PC-9 (cell line): ENCODE results near the gene SRPX. TPM values are rescaled to one million over a fixed set of nuclear protein-coding genes. Genes with fewer than 3 reads are reported as not detected.

Source experiments
- BruUV-seq: library from RNA; stranded (reverse); fragments of 400-500 nt; replicated peaks from 2 replicates; lab custom pipeline; 2021; lab: Mats Ljungman, UMichigan
- CTCF ChIA-PET: fragments of 300-600 bp; sonication (Branson Sonifier 250); formaldehyde crosslinking; loops from one replicate; lab custom pipeline; 2022; ENCODE audit warnings: antibody characterized with exemption; lab: Charles Lee
- POLR2A ChIA-PET: fragments of 300-600 bp; sonication (Branson Sonifier 250); formaldehyde crosslinking; loops from one replicate; lab custom pipeline; 2022; ENCODE audit warnings: antibody characterized with exemption; ENCODE audit not compliant: unreplicated experiment; lab: Charles Lee
- DNase-seq, 2 experiments: peaks; one replicate each; pipeline versions ENCODE4 v3.0.0 to v3.0.0-alpha.2; 2015 to 2022; ENCODE audit warnings: mixed read lengths in 1 of 2
- H2AFZ ChIP-seq: fragments of 200-600 bp; sonication (generic); 2 replicates; pipeline ENCODE4 v1.8.1; 2017; ENCODE audit warnings: antibody characterized with exemption
- H3F3A ChIP-seq: fragments of 200-600 bp; sonication (generic); 2 replicates; pipeline ENCODE4 v1.8.1; 2017; ENCODE audit warnings: antibody characterized with exemption, mild to moderate bottlenecking, low read depth; ENCODE audit not compliant: insufficient read depth
- H3K27ac ChIP-seq: fragments of 200-600 bp; sonication (generic); 2 replicates; pipeline ENCODE4 v1.6.1; 2016; ENCODE audit warnings: mixed run types
- H3K27me3 ChIP-seq: fragments of 200-600 bp; sonication (generic); 2 replicates; pipeline ENCODE4 v1.6.1; 2016; ENCODE audit warnings: low read depth, mixed run types; ENCODE audit not compliant: insufficient read depth
- H3K36me3 ChIP-seq: fragments of 200-600 bp; sonication (generic); 2 replicates; pipeline ENCODE4 v1.6.1; 2016; ENCODE audit warnings: low read depth, mixed run types
- H3K4me1 ChIP-seq: fragments of 200-600 bp; sonication (generic); replicated peaks from 2 replicates; pipeline ENCODE4 v1.6.1; 2016; ENCODE audit warnings: mixed run types; ENCODE audit not compliant: insufficient read depth
- H3K4me2 ChIP-seq: fragments of 200-600 bp; sonication (generic); 2 replicates; pipeline ENCODE4 v1.6.1; 2017; ENCODE audit warnings: mixed run types
- H3K4me3 ChIP-seq: fragments of 200-600 bp; sonication (generic); 2 replicates; pipeline ENCODE4 v1.6.1; 2016; ENCODE audit warnings: mixed run types
- H3K79me2 ChIP-seq: fragments of 200-600 bp; sonication (generic); 2 replicates; pipeline ENCODE4 v1.6.1; 2017; ENCODE audit warnings: low read depth, mixed run types
- H3K9me2 ChIP-seq: fragments of 200-600 bp; sonication (generic); 2 replicates; pipeline ENCODE4 v1.8.1; 2017; ENCODE audit warnings: mild to moderate bottlenecking; ENCODE audit not compliant: insufficient read depth
- H3K9me3 ChIP-seq: fragments of 200-600 bp; sonication (generic); 2 replicates; pipeline ENCODE4 v1.8.1; 2016; ENCODE audit warnings: low read depth; ENCODE audit not compliant: insufficient read depth
- H4K20me1 ChIP-seq: fragments of 200-600 bp; sonication (generic); 2 replicates; pipeline ENCODE4 v1.8.1; 2017; ENCODE audit not compliant: insufficient read depth
- CTCF ChIP-seq: fragments of 200-600 bp; sonication (generic); conservative IDR thresholded peaks from 2 replicates; pipeline ENCODE4 v1.6.1; 2017; ENCODE audit warnings: mixed run types, antibody characterized with exemption, mild to moderate bottlenecking, moderate library complexity
- EZH2 ChIP-seq: fragments of 200-600 bp; sonication (generic); IDR thresholded peaks from 2 replicates; pipeline ENCODE4 v1.8.0; 2017; ENCODE audit warnings: antibody characterized with exemption, low read depth
- intact Hi-C: fragments of 100-400 bp; cut with micrococcal nuclease; formaldehyde crosslinking; loops from one replicate; pipeline ENCODE4 v1.10.0; 2022; ENCODE audit not compliant: unreplicated experiment
- total RNA-seq: library from RNA; stranded (reverse); gene quantifications from 2 replicates; pipeline ENCODE4 v1.2.3, GENCODE V29; 2021

Gene SRPX
- total RNA-seq, 1 experiment from 2014 or later = not detected

GRCh38 chrX:38220024-38220414 lies 652 bp downstream of the SRPX start:
- Histone ChIP-seq H3K4me1 (no peaks in the 10 kb centered on the region), H3K27ac (no peak overlapping the region), H3K36me3 (no peaks in the 10 kb centered on the region), H2AFZ (no peak overlapping the region), H3K4me2 (no peak overlapping the region), H3K4me3 (no peak overlapping the region), H3K79me2 (no peaks in the 10 kb centered on the region), H3K9me2 (no peaks in the 10 kb centered on the region), H3K9me3 (no peaks in the 10 kb centered on the region), H3K27me3 (no peaks in the 10 kb centered on the region), H3F3A (no peaks in the 10 kb centered on the region), H4K20me1 (no peaks in the 10 kb centered on the region)
- TF ChIP-seq EZH2 (no peak), CTCF (no peak)
- ChIA-PET CTCF (no interaction called here), POLR2A (no interaction called here)
- DNase-seq = no peak
- no TSS peak for BruUV-seq
- intact Hi-C loops = no loop called here

- H3K4me1 ChIP-seq = no peaks in the 10 kb centered on the region
- no peaks in the 10 kb centered on the region for H3K9me2 ChIP-seq
- no peaks in the 10 kb centered on the region for H3F3A ChIP-seq
- no TSS peak for BruUV-seq
- no peaks in the 10 kb centered on the region for H4K20me1 ChIP-seq
- no peaks in the 10 kb centered on the region for H3K79me2 ChIP-seq
- no peaks in the 10 kb centered on the region for H3K27me3 ChIP-seq
- no peak overlapping the region for H3K4me2 ChIP-seq
- no peaks in the 10 kb centered on the region for H3K36me3 ChIP-seq
- no peak for TF ChIP-seq CTCF
- TF ChIP-seq EZH2 = no peak
- no peak overlapping the region for H3K4me3 ChIP-seq
- H3K9me3 ChIP-seq = no peaks in the 10 kb centered on the region
- ChIA-PET CTCF (no interaction called here), POLR2A (no interaction called here)
- intact Hi-C loops = no loop called here
- H3K27ac ChIP-seq = no peak overlapping the region
- no peak for DNase-seq
- no peak overlapping the region for H2AFZ ChIP-seq
Observed at GRCh38 chrX:38216642-38217041, 4.0 kb downstream of the SRPX start.

- Histone ChIP-seq H3K27ac (no peak overlapping the region), H3K4me1 (no peaks in the 10 kb centered on the region), H3K4me3 (no peak overlapping the region), H3K9me2 (no peaks in the 10 kb centered on the region), H3K36me3 (no peaks in the 10 kb centered on the region), H2AFZ (no peak overlapping the region), H3K4me2 (no peak overlapping the region), H3K9me3 (no peaks in the 10 kb centered on the region), H3K27me3 (no peaks in the 10 kb centered on the region), H3F3A (no peaks in the 10 kb centered on the region), H4K20me1 (no peaks in the 10 kb centered on the region), H3K79me2 (no peaks in the 10 kb centered on the region)
- no TSS peak for BruUV-seq
- no peak for TF ChIP-seq CTCF
- no peak for TF ChIP-seq EZH2
- DNase-seq = no peak
- ChIA-PET POLR2A (no interaction called here), CTCF (no interaction called here)
- intact Hi-C loops = no loop called here
Observed at GRCh38 chrX:38214551-38215531, 5.8 kb downstream of the SRPX start.
